ENCODE data around the gene CDC20. TPM values are rescaled to one million over a fixed set of nuclear protein-coding genes. Genes with fewer than 3 reads are reported as not detected.
"Not testable (repeated sequence)": the region's sequence is repeated elsewhere in the genome, so short reads cannot be mapped to it uniquely, and the experiment has no call there.

The CDC20 gene
- polyA plus RNA-seq, 1 donor from 2014 or later = 0.58 TPM

- H3K4me1 Mint-ChIP-seq = peaks cover 13 to 15% (median 14%) of the 10 kb centered on the region in 3 donors
- no peaks in the 10 kb centered on the region for H3K9me3 Mint-ChIP-seq
- H3K36me3 Mint-ChIP-seq = peaks cover 4% of the 10 kb centered on the region
- H3K4me3 Mint-ChIP-seq = peak overlapping the region in 3 of 4 donors; percentile 54 to 63 (median 59)
- no peaks in the 10 kb centered on the region for H3K27me3 Mint-ChIP-seq
- H3K27ac Mint-ChIP-seq = no peak overlapping the region
These were observed 1.8 kb downstream of the CDC20 start for GRCh38 chr1:43360616-43361015.

- Mint-ChIP-seq H3K9me3 (no peaks in the 10 kb centered on the region), H3K4me1 (peaks cover 12 to 17% (median 14%) of the 10 kb centered on the region in 3 donors), H3K27ac (peak overlapping the region in 2 of 3 donors; percentile 47 to 52), H3K36me3 (peaks cover under 1% of the 10 kb centered on the region), H3K4me3 (peak overlapping the region in 1 of 4 donors; percentile 68), H3K27me3 (no peaks in the 10 kb centered on the region)
These were observed 4.6 kb downstream of the CDC20 start for GRCh38 chr1:43363283-43363934.

GRCh38 chr1:43363935-43364525 is 5.2 kb downstream of the CDC20 start:
- Mint-ChIP-seq H3K4me3 (peak overlapping the region in 2 of 4 donors; percentile 68 to 75), H3K27ac (peak overlapping the region in 1 of 3 donors; percentile 52), H3K27me3 (no peaks in the 10 kb centered on the region), H3K9me3 (no peaks in the 10 kb centered on the region), H3K36me3 (no peaks in the 10 kb centered on the region), H3K4me1 (peaks cover 10 to 23% (median 16%) of the 10 kb centered on the region in 3 donors)

DNA sequence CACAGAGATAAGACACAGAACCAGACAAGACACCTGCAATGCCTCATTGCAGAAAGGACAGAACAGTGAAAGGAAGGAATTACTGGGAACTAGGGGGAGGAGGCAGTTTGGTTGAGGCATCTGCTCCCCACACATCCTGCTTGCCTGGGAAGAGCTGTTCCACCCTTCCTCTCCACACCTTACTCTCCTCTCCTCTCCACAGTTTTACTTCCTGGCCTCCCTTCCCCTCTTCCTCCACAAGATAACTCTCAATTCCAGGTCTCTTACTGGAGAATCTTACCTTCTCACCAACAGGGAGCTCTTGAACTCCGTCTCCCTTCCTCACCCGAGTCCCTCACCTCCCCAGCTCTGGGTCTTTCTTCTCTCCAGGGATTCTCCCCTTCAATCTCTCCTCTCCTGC is 6.9 kb downstream of the CDC20 start:
- peaks cover 14 to 23% (median 16%) of the 10 kb centered on the region in 3 donors for H3K4me1 Mint-ChIP-seq
- H3K36me3 Mint-ChIP-seq = no peaks in the 10 kb centered on the region
- H3K27me3 Mint-ChIP-seq = no peaks in the 10 kb centered on the region
- no peaks in the 10 kb centered on the region for H3K9me3 Mint-ChIP-seq
- H3K4me3 Mint-ChIP-seq = peak overlapping the region; percentile 53 to 95 (median 78)
- peak overlapping the region in 2 of 3 donors; percentile 27 to 89 for H3K27ac Mint-ChIP-seq

- H3K27ac Mint-ChIP-seq = peak overlapping the region in 2 of 3 donors; percentile 87 to 89
- H3K9me3 Mint-ChIP-seq = no peaks in the 10 kb centered on the region
- H3K4me1 Mint-ChIP-seq = peaks cover 19 to 24% (median 21%) of the 10 kb centered on the region in 3 donors
- H3K36me3 Mint-ChIP-seq = no peaks in the 10 kb centered on the region
- no peaks in the 10 kb centered on the region for H3K27me3 Mint-ChIP-seq
- peak overlapping the region; percentile 88 to 95 (median 93) for H3K4me3 Mint-ChIP-seq
These were observed 7.4 kb downstream of the CDC20 start for GRCh38 chr1:43366179-43366578.

DNA sequence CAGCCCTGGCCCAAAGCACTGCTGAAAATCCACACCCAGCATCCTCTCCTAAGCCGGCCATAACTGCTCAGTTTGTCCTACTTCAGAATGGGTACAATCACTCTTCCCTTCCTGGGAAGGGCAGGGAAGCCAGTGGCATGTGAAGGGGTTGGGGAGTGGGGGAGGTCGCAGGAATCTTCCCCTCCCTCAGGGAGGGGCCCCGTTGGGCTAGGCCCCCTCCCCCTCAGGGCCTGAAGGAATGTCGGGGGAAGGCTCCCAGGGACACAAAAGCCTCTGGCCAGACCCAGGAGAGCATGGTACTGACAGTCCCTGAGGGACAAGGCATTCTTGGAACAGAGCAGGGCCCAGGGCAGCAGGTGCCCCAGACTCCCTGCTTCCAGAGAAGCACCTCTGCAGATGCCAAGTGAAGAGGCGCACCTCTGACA is 7.8 kb downstream of the CDC20 start:
- no peaks in the 10 kb centered on the region for H3K9me3 Mint-ChIP-seq
- no peaks in the 10 kb centered on the region for H3K36me3 Mint-ChIP-seq
- peak overlapping the region; percentile 87 to 94 (median 89) for H3K27ac Mint-ChIP-seq
- no peaks in the 10 kb centered on the region for H3K27me3 Mint-ChIP-seq
- H3K4me3 Mint-ChIP-seq = peak overlapping the region; percentile 88 to 95 (median 93)
- H3K4me1 Mint-ChIP-seq = peaks cover 23 to 24% (median 23%) of the 10 kb centered on the region in 3 donors

DNA sequence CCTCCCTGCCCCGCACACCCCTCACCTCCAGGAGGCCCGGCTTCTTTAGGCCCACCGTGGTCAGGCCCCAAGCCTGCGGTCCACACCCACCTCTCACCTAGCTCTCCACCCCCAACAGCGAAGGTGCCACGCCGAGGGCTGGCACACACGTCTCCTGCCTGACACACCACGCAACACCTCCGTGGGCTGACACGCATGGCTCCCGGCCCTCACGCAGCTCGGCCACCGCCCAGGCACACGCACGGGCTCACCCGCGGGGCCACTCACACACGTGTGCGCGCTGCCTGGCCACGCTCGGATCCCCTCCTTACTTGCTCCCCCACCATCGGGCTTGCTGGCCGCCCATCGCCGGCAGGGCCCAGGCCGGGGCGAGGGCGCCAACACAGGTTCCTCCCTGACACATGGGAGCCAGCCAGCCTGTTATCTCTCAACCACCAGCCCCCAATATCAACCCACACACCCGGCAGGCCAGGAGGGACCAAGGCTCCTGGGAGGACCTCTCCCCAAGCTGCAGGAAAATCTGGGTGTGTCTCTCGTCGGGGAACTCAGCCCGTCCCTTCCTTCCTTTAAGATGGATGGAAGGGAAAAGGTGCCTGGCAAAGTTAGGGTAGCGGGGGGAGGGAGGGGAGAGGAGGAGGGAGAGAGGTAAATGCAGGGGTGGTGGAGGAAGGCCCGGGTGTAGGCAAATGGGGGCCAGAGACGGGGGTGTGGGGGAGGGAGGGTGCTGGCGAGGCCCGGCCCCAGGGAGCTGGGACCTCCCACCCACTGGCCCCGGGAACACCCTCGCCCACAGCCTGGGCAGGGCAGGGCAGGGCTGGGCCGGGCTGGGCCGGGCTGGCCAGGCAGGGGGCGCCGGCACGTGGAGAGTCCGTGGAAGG is 8.5 kb downstream of the CDC20 start:
- Mint-ChIP-seq H3K4me3 (peak overlapping the region; percentile 88 to 95 (median 93)), H3K27ac (peak overlapping the region; percentile 87 to 94 (median 89)), H3K36me3 (no peaks in the 10 kb centered on the region), H3K9me3 (no peaks in the 10 kb centered on the region), H3K27me3 (no peaks in the 10 kb centered on the region), H3K4me1 (peaks cover 23 to 24% (median 24%) of the 10 kb centered on the region in 3 donors)

DNA sequence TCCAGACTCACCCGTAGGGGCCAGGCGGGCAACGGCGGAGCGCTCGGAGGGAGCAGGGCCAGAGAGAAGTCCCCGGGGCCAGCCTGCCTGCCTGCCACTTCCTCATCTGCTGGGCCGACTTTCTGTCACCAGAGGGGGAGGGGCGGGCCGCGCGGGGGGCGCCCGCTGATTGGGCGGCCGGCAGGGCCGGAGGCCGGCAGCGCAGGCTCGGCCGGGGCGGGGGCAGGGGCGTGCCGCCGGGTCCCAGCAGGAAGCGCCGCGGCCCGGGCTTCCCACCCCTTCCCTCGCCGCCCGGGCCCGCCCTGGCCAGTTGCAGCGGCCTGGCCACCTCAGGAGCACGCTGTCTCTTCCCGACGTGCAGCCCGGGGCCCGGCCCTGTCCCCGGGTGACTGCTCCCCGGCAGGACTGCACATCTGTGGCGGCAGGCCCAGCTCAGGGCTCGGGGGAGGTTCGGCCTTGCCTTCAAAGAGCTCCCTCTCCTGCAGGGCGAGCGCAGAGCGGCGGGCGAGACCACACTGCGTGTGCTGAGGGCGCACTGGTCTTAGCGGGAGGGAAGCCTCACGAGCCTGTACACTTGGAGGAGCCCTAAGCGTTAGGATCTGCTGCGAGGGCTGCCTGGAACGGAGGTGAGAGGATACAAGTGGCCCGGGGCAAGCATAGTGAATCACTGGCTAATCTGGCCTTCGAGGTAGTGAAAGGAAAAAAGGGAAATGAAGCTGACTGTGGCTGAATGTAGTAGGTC is 9.3 kb downstream of the CDC20 start, which contains the start of gene ELOVL1:
Gene ELOVL1, minus strand, starts transcription at position 108 of the 742 bp plus-strand sequence. CDS start 2,402 bp downstream, outside the sequence.
- Mint-ChIP-seq H3K9me3 (no peaks in the 10 kb centered on the region), H3K4me3 (peak within 1 kb of the TSS; percentile 88 to 99 (median 93)), H3K27ac (peak within 1 kb of the TSS; percentile 87 to 94 (median 92)), H3K27me3 (no peaks in the 10 kb centered on the region), H3K36me3 (no peaks in the 10 kb centered on the region), H3K4me1 (peaks cover 23 to 24% (median 24%) of the 10 kb centered on the region in 3 donors)

DNA sequence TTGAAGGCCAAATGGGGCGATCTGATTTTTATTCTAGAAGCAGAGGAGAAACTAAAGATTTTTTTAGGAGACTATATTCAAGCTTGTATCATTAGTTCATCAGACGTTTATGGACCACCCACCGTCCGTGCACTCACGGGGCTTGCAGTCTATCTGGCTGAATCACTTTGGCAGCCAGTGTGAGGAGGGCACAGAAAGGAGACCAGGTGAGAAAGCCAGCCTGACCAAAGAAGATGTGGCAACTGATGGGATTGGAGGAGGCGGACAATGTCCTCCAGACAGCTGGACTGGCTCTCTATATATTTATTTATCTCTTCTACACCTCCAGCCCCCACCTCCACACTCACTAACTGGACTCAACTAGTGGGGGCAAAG is 9.9 kb downstream of the CDC20 start:
- Mint-ChIP-seq H3K4me1 (peaks cover 23 to 24% (median 24%) of the 10 kb centered on the region in 3 donors), H3K27ac (peak overlapping the region; percentile 79 to 92 (median 89)), H3K36me3 (no peaks in the 10 kb centered on the region), H3K27me3 (no peaks in the 10 kb centered on the region), H3K4me3 (peak overlapping the region; percentile 87 to 99 (median 92)), H3K9me3 (no peaks in the 10 kb centered on the region)

DNA sequence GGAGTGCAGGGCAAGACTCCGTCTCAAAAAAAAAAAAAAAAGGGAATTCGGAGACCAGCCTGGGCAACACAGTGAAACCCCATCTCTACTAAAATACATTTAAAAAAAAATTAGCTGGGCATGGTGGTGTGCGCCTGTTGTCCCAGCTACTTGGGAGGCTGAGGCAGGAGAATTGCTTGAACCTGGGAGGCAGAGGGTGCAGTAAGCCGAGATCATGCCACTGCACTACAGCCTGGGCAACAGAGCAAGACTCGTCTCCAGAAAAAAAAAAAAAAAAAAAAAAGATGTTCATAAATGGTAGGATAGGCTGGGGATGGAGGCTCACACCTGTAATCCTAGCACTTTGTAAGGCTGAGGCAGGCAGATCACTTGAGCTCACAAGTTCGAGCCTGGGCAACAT is 11.0 kb downstream of the CDC20 start:
- not testable (repeated sequence) for H3K27ac Mint-ChIP-seq, H3K27me3 Mint-ChIP-seq, H3K9me3 Mint-ChIP-seq, H3K4me3 Mint-ChIP-seq, H3K36me3 Mint-ChIP-seq
- H3K4me1 Mint-ChIP-seq = peaks cover 23 to 24% (median 24%) of the 10 kb centered on the region in 3 donors

DNA sequence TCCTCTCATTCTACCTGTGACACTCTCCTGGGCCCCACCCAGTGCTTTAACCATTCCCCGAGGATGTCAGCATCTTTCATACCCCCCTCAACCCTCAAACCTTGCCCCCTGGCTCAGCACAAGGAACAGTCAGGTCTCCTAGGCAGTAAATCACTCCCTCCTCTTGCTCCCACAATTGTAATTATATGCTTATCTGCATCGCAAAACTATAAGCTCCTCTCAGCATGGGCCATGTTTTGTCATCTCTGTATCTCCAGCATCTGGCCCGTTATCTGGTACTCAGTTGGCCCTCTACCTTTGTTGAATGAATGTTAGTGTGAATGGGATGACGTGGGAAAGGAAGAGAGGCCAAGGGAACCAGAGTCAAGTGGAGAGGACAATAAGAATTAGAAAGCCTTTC is 11.8 kb downstream of the CDC20 start:
- H3K27me3 Mint-ChIP-seq = no peaks in the 10 kb centered on the region
- no peaks in the 10 kb centered on the region for H3K36me3 Mint-ChIP-seq

DNA sequence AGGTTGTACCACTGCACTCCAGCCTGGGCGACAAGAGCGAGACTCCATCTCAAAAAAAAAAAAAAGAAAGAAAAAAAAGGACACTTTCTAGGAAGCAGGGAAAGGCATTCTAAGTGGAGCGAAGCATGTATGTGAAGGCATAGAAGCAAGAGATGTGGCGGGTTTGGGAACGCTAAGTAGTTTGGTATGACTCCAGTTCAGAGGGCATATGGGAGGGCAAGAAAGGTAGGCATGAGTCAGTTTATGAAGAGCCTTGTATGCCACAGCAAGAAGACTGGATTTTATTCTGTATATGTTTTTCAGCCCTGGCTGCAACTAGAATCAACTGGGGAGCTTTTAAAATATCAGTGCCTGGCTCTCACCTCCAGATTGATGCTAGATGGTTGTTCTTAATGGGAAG is 13.4 kb downstream of the CDC20 start:
- H3K36me3 Mint-ChIP-seq = no peaks in the 10 kb centered on the region
- no peaks in the 10 kb centered on the region for H3K27me3 Mint-ChIP-seq
- peaks cover 14 to 20% (median 19%) of the 10 kb centered on the region in 3 donors for H3K4me1 Mint-ChIP-seq
- H3K27ac Mint-ChIP-seq = no peak overlapping the region
- no peaks in the 10 kb centered on the region for H3K9me3 Mint-ChIP-seq
- H3K4me3 Mint-ChIP-seq = no peak overlapping the region

More for the DNA sequence above, 11.8 kb downstream of the CDC20 start:
- H3K4me1 Mint-ChIP-seq = peaks cover 20 to 23% (median 21%) of the 10 kb centered on the region in 3 donors
- H3K9me3 Mint-ChIP-seq = no peaks in the 10 kb centered on the region
- peak overlapping the region in 2 of 4 donors; percentile 34 to 44 for H3K4me3 Mint-ChIP-seq
- H3K27ac Mint-ChIP-seq = peak overlapping the region in 2 of 3 donors; percentile 71 to 78

DNA sequence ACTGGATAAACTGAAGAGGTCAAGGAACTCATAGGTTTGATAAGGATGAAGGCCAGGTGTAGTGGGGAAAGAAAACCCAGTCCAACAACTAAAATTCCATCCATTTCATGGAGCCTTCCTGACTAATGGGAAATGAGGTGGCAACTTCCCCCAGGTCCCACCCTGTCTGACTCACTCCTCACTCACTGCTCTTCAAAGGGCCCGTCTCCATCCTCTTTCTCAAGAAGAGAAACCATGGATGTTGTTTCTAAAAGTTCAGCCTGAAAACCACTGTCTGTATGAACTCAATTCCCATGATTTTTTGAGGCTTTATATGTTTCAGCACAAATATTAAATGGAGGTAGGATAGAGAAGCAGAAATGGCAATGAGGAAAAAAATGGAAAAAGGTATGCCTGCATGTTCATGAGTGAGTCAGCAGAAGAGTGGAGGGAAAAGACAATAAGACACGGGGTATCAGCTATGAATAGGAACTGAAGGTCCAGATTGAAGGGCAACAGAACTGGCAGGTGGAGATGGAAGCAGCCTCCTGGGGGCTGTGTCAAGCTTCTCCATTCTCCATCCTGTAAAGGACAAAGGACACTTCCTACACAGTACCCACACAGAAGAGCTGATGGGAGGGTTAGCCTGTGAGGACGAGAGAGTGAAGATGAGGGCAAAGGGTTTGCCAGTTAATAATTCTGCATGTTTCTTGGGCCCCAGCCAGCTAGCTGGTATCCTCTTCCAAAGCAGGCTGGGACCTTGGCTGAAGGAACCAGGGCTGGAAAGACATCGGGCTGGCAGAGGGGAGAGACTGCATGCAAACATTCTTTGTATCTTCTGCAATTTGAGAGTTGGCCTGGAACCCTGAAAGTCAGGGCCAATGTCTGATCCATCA is 14.5 kb downstream of the CDC20 start:
- peaks cover 14 to 20% (median 18%) of the 10 kb centered on the region in 3 donors for H3K4me1 Mint-ChIP-seq
- H3K27ac Mint-ChIP-seq = no peak overlapping the region
- no peak overlapping the region for H3K4me3 Mint-ChIP-seq
- no peaks in the 10 kb centered on the region for H3K9me3 Mint-ChIP-seq
- H3K36me3 Mint-ChIP-seq = no peaks in the 10 kb centered on the region
- H3K27me3 Mint-ChIP-seq = no peaks in the 10 kb centered on the region

Data from IgD-negative memory B cell (primary cell).